Mammary epithelial cell (primary cell): ENCODE data around the gene DCLK2.

Experiments used
- CTCF ChIP-seq, 2 donors: IDR thresholded peaks in 1 of 2; conservative IDR thresholded peaks in 1 of 2; 2 replicates each; pipeline ENCODE4 v1.5.1; 2011 to 2012; ENCODE audit warnings: inconsistent platforms in 2 of 2, low read length in 2 of 2, mild to moderate bottlenecking in 2 of 2, control low read depth in 1 of 2, low read depth in 1 of 2; ENCODE audit not compliant: insufficient read depth in 1 of 2; ENCODE audit errors: extremely low read depth in 1 of 2
- EZH2 ChIP-seq: IDR thresholded peaks from 2 replicates; pipeline ENCODE4 v1.6.1; 2012; ENCODE audit warnings: low read length, inconsistent platforms, borderline replicate concordance

DNA sequence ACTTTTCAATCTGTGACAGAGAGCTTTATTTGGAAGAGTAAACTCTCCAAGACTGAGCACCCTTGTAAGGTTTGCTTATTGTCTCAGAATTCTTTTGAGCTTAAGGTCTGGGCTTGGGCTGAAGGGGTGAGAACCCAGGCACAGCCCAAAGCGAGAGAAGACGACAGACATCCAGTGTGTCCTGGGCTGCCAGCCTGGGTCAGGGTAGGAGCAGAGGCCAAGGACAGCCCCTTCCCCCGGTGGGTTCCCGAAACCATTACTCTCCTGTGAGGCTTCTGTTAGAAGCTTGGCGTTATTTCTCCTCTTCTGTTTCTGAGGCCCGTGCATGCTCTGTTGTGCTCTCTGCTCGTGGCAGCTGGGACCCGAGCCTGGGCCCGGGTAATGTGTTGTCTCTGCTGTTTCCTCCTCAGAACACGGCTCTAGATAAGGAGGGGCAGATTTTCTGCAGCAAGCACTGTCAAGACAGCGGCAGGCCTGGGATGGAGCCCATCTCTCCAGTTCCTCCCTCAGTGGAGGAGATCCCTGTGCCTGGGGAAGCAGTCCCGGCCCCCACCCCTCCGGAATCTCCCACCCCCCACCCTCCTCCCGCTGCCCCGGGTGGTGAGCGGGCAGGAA, 177.5 kb downstream of the DCLK2 start:
- TF ChIP-seq EZH2: no peak
- no peak for TF ChIP-seq CTCF (conservative IDR thresholded peaks at IDR 0.05 in 1 of 2, IDR thresholded peaks at IDR 0.05 in 1 of 2; ENCODE audit: extremely low read depth in 1 of 2, insufficient read depth in 1 of 2, low read depth in 1 of 2, low read length in 2 of 2)
